ENCODE measurements around the gene SLC35B4.

SLC35B4 gene, protein sequence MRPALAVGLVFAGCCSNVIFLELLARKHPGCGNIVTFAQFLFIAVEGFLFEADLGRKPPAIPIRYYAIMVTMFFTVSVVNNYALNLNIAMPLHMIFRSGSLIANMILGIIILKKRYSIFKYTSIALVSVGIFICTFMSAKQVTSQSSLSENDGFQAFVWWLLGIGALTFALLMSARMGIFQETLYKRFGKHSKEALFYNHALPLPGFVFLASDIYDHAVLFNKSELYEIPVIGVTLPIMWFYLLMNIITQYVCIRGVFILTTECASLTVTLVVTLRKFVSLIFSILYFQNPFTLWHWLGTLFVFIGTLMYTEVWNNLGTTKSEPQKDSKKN

DNA sequence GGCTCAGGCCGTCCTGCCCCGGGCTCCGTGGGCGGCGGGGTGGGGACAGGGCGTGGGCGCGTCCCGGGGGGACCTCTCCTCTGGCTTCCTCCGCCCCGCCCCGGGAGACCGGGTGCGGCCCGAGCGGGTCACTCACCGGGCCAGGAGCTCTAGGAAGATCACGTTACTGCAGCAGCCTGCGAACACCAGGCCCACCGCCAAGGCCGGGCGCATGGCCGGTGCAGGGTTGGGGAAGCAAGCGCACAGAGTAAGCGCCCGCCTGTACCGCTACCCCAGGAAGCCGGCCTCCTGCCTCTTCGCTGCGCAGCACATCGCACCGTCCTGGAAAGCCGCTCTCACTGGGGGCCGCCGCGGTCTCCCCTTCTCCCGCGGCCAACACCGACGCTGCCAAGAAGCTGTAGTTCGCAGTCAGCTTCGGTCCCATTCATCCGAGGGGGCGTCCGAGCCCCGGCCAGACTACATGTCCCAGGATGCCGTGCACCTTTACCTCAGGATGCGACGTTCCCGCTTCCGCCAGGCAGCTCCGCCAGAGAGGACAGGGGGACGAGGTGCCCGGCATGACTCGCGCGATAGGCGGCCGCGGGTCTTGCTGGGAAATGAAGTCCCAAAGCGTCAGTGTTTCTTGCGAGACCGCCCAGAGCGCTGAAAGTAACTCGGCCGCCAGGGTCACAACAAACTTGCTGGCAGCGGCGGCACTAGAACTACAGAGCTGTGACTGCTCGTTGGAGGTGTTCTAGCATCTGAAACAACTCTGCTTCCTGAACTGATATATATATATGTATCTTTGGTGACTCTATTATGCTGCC, at the start of gene SLC35B4:
SLC35B4 (minus strand) TSS at position 392 of the 806 bp plus-strand sequence; CDS start at position 213, 179 bp downstream.
- peak; percentile 97 for DNase-seq

GRCh38 chr7:134366481-134366880, 49.8 kb upstream of the SLC35B4 start:
- DNase-seq = no peak

DNA sequence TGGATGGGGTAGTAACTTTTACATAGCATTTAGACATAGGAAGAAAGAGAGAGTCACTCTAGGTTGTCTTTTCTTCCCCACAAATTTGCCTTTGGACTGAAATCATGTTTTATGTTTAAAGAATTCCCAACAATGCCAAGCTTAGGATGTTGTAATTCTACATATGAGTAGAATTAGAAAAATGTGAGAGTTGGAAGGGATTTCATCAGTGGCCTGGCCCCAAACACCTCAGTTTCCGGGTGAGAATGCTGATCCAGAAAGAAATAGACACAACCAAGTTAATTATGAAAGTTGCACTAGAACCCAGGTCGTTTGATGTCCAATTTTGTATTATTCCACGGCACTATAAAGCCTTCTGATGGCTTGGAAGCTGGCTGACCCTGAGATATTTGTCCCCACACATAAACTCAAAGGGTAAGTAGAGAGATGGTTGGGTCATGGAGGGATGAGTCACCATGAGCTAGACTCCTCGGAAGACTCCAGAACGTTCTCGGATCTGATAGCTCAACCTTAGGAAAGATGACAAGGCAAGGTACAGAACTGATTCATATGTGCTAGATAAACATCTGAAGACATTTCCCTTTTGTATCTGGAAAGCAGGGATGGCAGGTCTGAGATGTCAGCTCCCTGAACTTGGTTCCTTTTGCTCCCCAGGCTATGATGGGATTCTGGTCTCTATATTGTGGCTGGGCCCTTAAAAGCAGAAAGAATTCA, 48.8 kb upstream of the SLC35B4 start:
- DNase-seq = no peak

DNA sequence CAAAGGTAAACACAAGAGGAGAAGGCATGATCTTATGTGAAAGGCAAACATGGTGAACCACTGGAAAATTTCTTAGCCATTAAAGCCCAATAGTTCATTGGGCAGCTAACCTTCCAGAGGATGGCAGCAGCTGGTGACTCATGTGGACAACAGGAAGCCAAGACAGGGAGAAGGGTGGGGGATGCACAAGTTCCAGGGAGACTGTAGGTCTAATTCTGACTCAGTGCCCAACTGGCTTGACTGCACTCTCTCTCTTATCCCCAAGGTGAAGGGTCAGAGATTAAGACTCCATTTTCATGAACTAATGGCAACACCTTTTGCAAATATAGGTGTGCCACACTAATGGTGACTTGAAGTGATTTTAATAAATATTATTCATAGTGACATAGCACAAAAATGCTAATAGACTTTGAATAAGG, 47.9 kb upstream of the SLC35B4 start:
- DNase-seq = no peak

GRCh38 chr7:134362587-134363483, 46.1 kb upstream of the SLC35B4 start:
- DNase-seq = no peak

- DNase-seq = no peak
These were observed 43.2 kb upstream of the SLC35B4 start for GRCh38 chr7:134359787-134360432.

DNA sequence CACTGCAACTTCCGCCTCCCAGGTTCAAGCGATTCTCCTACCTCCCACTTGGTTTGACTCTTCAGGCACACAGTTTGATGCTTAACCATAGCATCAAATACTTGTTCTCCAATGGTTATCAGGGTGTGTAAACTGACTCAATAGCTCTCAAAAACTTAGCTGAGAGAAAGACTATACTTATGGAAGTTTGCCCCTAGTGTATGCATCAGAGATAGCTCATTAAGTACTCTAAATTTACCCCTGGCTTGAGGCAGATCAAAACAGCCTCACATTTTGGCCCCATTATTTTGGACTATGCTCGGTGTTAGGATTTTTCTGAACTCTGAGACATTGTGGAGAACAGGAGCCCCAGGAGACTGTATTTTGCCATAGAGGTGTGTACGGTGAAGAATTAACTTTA, 40.8 kb upstream of the SLC35B4 start:
- DNase-seq = no peak

GRCh38 chr7:134356421-134356936, 39.7 kb upstream of the SLC35B4 start:
- no peak for DNase-seq

GRCh38 chr7:134355927-134356326, 39.2 kb upstream of the SLC35B4 start:
- no peak for DNase-seq

DNA sequence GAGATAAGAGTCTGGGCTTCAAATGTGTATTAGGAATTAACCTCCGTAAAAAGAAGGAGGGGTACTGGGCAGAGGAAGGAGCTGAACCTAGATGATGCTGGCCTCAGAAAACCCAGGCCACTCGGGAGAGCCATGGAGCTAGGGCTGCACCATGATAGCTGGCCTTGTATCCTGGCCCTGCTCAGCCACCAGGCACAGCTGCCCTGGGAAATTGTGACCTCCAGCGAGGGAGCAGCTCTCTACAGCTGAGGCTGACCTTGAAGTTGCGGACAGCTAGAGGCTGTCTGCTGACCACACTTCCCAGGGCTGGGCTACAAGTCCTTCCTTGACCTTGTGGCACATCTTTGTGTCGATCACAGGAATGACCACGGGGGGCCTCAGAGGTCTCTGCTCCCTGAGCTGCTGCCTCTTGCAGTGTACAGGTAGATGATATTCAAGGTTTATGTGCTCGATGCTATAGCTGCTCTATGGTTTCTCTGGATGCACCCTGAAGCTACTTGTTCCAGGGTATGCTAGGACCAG, 38.3 kb upstream of the SLC35B4 start:
- no peak for DNase-seq

GRCh38 chr7:134353411-134353810, 36.7 kb upstream of the SLC35B4 start:
- no peak for DNase-seq

GRCh38 chr7:134351424-134351823, 34.7 kb upstream of the SLC35B4 start:
- no peak for DNase-seq

DNA sequence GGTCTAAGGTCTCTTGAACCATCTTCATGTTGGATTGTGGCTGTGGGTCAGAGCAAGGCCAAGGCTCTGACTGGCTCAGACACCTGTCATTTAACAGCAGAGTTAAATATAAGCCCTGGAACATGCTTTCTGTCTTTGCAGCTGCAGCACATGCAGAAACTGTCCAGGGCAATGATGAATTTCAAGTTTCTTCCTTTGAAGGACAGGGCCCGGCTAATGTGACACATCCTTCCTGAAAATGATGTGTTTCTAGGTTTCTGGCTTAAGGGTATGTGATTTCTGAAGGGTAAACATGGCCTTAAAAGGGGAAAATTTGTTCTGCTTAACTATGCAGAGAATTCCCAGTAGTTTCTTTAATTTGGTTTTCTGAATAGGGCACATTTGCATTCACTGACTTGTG, 34.0 kb upstream of the SLC35B4 start:
- DNase-seq = no peak

DNA sequence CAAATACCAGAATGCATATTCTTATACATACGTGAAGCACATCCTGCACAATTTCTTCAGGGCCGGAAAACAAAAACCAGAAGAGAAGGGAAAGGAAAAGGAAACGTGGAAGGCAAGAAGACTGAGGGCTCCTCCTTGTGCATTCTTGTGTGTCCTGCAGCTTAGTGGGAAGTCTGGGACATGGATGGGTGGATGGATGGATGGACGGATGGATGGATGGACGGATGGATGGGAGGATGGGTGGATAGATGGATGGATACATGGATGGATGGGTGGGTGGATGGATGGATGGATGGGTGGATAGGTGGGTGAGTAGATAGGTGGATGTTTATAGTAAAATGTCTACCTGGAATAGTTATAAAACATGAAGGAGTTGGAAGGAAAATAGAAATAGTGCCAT, 30.8 kb upstream of the SLC35B4 start:
- no peak for DNase-seq

- no peak for DNase-seq
These were observed 27.1 kb upstream of the SLC35B4 start for GRCh38 chr7:134343796-134344195.

- DNase-seq = no peak
These were observed 26.4 kb upstream of the SLC35B4 start for GRCh38 chr7:134343136-134343535.

GRCh38 chr7:134339475-134339874, 22.7 kb upstream of the SLC35B4 start:
- DNase-seq = no peak

DNA sequence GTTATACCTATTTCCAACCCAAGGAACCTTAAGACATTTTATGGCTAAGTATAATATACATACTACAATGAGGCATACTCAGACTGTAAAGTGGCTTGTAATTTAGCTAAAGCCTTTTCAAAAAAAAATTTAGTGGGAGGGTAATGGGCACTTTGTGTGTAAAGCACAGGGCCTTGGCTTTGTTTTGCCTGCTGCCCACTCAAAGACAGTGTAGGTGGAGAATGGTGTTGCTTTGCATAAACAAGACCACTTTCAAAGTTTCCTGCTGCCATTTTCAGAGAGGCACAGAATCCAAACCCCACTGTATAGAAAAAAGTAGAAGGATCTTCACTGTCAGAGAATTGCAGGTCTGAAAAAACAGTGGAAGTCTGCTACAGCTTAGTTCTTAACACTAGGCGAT, 21.2 kb upstream of the SLC35B4 start:
- no peak for DNase-seq

DNA sequence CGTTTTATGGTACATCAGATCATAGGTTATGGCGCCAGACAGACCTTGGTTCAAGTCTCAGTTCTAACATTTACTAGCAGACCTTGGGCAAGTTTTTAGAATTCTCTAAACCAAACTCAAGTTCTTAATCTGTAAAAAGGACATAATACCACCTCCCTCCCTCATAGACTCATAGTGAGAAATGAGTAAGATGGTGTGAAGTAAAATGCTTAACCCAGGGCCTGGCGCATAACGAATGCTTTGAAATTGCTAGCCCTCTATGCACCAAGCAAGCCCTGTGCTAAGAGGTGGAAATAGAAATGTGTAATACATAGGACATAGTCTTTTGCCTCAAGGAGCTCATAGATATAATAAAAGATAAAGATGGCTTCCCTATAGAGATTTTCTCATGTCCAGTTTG, 17.7 kb upstream of the SLC35B4 start:
- DNase-seq = no peak

- no peak for DNase-seq
These were observed 17.2 kb upstream of the SLC35B4 start for GRCh38 chr7:134333943-134334342.

GRCh38 chr7:134332892-134333291, 16.2 kb upstream of the SLC35B4 start:
- no peak for DNase-seq
